ENCODE results near the gene TTLL5. TPM values are rescaled to one million over a fixed set of nuclear protein-coding genes. Genes with fewer than 3 reads are reported as not detected.
A peak's percentile ranks its signal among the peaks of the same experiment; 100 is the strongest.

Gene TTLL5
- total RNA-seq, 4 donors from 2014 or later = 14.2 to 27.1 (median 21.2) TPM

- intact Hi-C loops (cut with DNase I) = no loop called here
- peaks cover 0 to 13% (median 0%) of the 10 kb centered on the region in 3 donors for H3K36me3 ChIP-seq
- TF ChIP-seq CTCF (IDR thresholded peaks at IDR 0.05) = no peak
- TF ChIP-seq POLR2A (IDR thresholded peaks at IDR 0.05) = no peak
- H3K9me3 ChIP-seq = no peaks in the 10 kb centered on the region
- H3K27me3 ChIP-seq = no peaks in the 10 kb centered on the region
- DNase-seq = no peak
- peaks cover 6 to 47% (median 11%) of the 10 kb centered on the region in 3 donors for H3K4me1 ChIP-seq
- H3K4me3 ChIP-seq = no peak overlapping the region
- peak overlapping the region in 2 of 4 donors; percentile 5 to 30 for H3K27ac ChIP-seq
- 50 to 68% methylated on average over 2 of the region's 2 CpGs for WGBS, 2 donors
Observed at GRCh38 chr14:75714991-75715390, 53.9 kb downstream of the TTLL5 start.

DNA sequence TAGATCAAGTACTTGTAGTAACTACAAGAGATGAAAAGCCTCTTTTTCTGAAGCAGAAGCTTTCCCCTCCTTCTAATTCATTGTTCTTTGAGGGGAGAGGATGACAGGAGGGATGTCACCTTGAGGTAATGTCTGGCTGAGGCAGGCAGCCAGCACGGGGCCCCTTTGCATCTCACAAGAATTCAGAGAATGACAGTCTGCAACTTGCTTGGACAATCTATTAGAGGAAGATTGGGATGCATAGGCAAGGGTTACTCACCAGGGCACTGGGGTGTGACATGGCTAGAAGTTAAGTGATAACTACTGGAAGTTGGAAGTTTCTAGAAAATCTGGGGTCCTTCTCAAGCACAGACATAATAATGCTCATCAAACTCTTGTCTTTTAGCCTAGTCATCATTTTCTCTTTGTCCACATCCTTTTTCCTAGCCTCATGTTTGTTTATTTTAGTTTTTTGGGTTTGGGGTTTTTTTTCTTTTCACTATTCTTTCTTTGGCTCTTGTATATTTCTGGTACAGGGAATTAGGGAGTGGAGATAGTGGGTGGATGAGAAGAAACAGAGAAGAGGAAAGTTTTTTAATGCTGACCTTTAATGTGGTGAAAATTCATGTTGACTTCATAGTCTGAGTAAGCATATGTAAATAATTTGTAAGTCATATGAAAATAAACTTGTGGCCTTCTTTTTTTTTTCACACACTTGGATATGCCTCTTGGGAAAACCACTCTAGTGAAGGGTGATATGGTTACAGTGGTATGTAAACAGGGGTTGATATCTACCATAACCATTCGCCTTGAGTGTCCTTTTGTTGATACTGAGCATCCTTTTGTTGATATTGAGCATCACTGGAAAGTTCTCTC, 55.1 kb downstream of the TTLL5 start:
- no peak for TF ChIP-seq CTCF (IDR thresholded peaks at IDR 0.05)
- TF ChIP-seq POLR2A (IDR thresholded peaks at IDR 0.05) = no peak
- Histone ChIP-seq H3K9me3 (no peaks in the 10 kb centered on the region), H3K27me3 (no peaks in the 10 kb centered on the region), H3K4me1 (peaks cover 6 to 56% (median 11%) of the 10 kb centered on the region in 3 donors), H3K36me3 (peaks cover 0 to 13% (median 0%) of the 10 kb centered on the region in 3 donors), H3K27ac (no peak overlapping the region), H3K4me3 (no peak overlapping the region)
- DNase-seq = no peak
- WGBS, 2 donors = 53 to 64% methylated on average over 2 of the region's 2 CpGs
- intact Hi-C loops (cut with DNase I) = no loop called here

DNA sequence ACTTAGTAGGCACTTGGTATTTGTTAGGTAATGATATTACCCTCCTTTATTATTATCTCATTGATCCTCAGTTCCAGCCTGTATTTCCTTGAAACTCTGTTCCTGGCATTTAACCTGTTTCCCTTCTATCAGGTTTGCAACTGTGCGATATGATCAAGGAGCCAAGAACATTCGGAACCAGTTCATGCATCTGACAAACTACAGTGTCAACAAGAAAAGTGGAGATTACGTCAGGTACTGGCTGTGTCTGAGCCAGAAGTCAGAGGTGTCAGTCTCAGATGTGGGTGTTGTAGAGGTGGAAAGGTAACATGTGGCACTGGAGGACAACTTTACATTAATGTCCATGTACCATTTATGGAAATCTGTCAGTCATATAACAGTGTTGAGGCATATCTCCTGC, 56.7 kb downstream of the TTLL5 start:
- no peak overlapping the region for H3K27ac ChIP-seq
- no peak for DNase-seq
- H3K9me3 ChIP-seq = no peaks in the 10 kb centered on the region
- peaks cover 0 to 41% (median 0%) of the 10 kb centered on the region in 3 donors for H3K4me1 ChIP-seq
- 93% methylated on average over 3 of the region's 3 CpGs for WGBS, 2 donors
- intact Hi-C loops (cut with DNase I) = no loop called here
- no peak overlapping the region for H3K4me3 ChIP-seq
- no peaks in the 10 kb centered on the region for H3K27me3 ChIP-seq
- peaks cover 0 to 28% (median 0%) of the 10 kb centered on the region in 3 donors for H3K36me3 ChIP-seq
- TF ChIP-seq POLR2A (IDR thresholded peaks at IDR 0.05) = no peak
- no peak for TF ChIP-seq CTCF (IDR thresholded peaks at IDR 0.05)

DNA sequence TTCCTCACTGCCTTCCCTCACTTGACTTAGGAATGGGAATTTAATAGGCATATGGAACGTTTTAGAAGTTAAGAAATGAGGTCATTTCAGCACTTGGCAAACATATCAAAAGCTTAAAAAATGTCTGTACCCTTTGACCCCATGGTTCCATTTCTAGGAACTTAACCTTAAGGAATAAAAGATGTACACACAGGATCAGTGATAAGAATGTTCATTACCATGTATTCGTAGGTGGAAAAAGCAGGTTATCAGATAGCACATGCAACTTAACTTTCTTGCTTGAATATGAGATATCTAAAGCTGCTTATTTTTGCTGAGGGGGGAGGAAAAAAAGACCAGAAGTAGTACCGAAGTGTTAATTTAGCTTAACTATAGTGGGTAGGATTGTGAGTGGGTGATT, 57.2 kb downstream of the TTLL5 start:
- TF ChIP-seq POLR2A (IDR thresholded peaks at IDR 0.05) = no peak
- no peak for TF ChIP-seq CTCF (IDR thresholded peaks at IDR 0.05)
- peaks cover 0 to 38% (median 0%) of the 10 kb centered on the region in 3 donors for H3K4me1 ChIP-seq
- no peaks in the 10 kb centered on the region for H3K9me3 ChIP-seq
- no peak for DNase-seq
- H3K27me3 ChIP-seq = no peaks in the 10 kb centered on the region
- WGBS, 2 donors = 70 to 84% methylated on average over 3 of the region's 3 CpGs
- H3K36me3 ChIP-seq = peaks cover 0 to 32% (median 0%) of the 10 kb centered on the region in 3 donors
- no peak overlapping the region for H3K27ac ChIP-seq
- no peak overlapping the region for H3K4me3 ChIP-seq
- intact Hi-C loops (cut with DNase I) = no loop called here

DNA sequence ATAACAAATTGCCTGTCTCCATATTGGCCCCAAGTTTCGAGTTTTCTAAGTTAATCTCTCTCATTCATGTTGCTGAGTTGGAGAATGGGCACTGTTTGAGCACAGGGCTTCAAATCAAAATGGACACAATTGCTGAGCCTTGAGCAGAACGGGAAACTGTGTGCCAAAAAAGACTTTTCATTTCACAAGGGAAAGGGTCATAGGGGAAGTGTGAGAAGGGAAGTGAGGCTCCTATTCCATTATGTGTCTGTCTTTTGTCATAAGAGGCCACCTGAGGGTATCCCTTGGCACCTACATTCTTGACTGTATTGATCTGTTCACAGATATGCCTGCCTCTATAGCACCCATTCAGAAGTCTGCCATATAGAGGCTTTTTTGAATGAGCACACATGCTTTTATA, 59.1 kb downstream of the TTLL5 start:
- Histone ChIP-seq H3K9me3 (no peaks in the 10 kb centered on the region), H3K4me1 (peaks cover 0 to 38% (median 0%) of the 10 kb centered on the region in 3 donors), H3K27ac (peak overlapping the region in 3 of 4 donors; percentile 14 to 59 (median 40)), H3K4me3 (no peak overlapping the region), H3K27me3 (no peaks in the 10 kb centered on the region), H3K36me3 (peaks cover 0 to 32% (median 0%) of the 10 kb centered on the region in 3 donors)
- no peak for TF ChIP-seq CTCF (IDR thresholded peaks at IDR 0.05)
- TF ChIP-seq POLR2A (IDR thresholded peaks at IDR 0.05) = no peak
- 68 to 71% methylated on average over 2 of the region's 2 CpGs for WGBS, 2 donors
- intact Hi-C loops (cut with DNase I) = no loop called here
- DNase-seq = no peak
